Umbilical cord (tissue), 2 donors: ENCODE data around the gene MARK2. TPM values are rescaled to one million over a fixed set of nuclear protein-coding genes. Genes with fewer than 3 reads are reported as not detected.

Source experiments
- DNase-seq: peaks from one replicate; pipeline ENCODE4 v3.0.0-alpha.2; 2015; ENCODE audit warnings: low spot score
- total RNA-seq: library from RNA; depleted of rRNA; stranded (reverse); fragments of >200 nt; gene quantifications from one replicate; pipeline ENCODE4 v1.2.3, GENCODE V29; 2014; ENCODE audit warnings: low replicate concordance; ENCODE audit not compliant: insufficient read depth

The MARK2 gene
- total RNA-seq, 1 donor from 2014 or later: 10.8 TPM

DNA sequence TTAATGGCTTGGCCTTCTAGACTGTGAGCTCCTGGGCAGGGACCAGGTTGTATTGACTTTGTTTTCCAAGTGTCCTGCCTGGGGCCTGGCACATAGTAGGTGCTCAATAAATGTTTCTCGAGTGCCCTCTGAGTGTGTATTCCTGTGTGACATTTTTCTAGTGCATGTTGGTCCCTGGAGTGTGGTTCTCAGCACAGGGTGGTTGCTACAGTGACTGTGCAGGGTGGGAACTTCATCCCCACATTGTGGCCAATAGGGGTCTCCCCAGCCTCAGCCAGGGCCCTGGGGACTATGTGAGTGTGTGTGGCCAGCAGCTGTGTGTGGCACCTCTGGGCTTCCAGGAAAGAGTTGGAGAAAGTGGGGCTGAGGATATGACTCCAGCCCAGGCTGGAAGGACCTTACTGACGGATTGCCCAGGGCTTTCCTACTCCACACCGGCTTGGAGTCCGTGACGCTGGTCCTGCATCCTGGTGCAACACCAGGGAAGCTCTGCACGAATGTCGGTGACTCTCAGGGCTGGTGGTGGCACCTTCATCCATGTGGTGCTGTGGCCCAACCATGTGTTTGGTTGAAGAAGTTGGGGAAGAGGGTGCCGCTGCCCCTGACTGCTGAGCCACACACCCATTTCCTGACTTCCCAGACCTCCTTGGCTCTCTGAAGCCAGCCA, 9.0 kb upstream of the MARK2 start:
- no peak for DNase-seq

DNA sequence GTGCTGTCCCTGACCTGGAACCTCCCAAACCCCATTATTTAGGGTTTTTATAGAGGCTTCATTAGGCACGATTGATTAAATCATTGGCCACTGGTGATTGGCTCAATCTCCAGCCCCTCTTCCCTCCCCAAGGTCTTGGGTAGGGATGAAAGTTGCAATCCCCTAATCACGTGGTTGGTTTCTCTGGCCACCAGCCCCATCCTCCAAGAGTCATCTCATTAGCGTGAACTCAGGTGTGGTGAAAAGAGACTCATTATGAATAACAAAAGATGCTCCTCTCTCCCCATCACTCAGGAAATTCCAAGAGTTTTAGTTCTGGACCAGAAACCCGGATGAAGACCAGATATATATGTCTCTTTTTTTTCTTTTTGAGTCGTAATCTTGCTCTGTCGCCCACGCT, 7.6 kb upstream of the MARK2 start:
- no peak for DNase-seq

GRCh38 chr11:63832336-63832735, 6.6 kb upstream of the MARK2 start:
- DNase-seq: no peak

GRCh38 chr11:63833048-63833447, 5.9 kb upstream of the MARK2 start:
- DNase-seq: no peak

GRCh38 chr11:63834535-63835157, 4.3 kb upstream of the MARK2 start:
- DNase-seq: no peak

DNA sequence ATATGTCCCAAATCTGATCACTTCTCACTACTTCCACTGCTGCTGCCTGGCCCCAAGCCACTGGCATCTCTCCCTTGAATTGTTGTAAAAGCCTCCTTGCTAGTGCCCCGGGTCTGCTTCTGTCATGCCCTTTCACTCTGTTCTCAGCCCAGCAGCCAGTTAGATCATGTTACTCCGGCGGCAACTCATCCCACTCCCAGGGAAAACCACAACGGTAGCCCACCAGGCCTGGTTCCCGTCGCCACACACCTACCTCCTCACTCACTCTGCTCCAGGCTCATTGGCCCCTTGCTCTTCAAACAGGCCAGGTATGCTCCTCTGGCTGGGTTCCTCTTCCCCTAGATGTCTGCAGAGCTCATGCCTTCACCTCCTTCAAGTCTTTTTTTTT, 3.8 kb upstream of the MARK2 start:
- DNase-seq: no peak

- peak; percentile 84 for DNase-seq
Measured at GRCh38 chr11:63837027-63837688, 1.8 kb upstream of the MARK2 start.

DNA sequence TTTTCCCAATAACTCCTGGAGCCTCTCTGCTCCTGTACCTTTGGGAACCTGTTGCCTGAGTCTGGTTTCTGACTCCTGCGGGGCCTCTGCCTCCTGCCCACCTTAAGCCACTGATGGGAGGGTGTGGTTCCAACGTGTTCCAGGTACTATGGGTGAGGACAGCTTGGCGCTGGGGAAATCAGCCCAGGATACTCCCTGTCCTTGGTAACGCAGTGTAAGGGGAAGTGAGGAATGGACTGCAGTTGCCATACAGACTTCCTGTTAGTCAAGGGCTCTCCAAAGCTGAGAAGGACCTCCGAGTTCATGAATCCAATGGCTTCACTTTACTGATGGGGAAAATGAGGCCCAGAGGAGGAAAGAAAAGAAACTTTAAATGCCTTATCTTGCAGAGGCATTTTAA, 1.2 kb upstream of the MARK2 start:
- DNase-seq: no peak

DNA sequence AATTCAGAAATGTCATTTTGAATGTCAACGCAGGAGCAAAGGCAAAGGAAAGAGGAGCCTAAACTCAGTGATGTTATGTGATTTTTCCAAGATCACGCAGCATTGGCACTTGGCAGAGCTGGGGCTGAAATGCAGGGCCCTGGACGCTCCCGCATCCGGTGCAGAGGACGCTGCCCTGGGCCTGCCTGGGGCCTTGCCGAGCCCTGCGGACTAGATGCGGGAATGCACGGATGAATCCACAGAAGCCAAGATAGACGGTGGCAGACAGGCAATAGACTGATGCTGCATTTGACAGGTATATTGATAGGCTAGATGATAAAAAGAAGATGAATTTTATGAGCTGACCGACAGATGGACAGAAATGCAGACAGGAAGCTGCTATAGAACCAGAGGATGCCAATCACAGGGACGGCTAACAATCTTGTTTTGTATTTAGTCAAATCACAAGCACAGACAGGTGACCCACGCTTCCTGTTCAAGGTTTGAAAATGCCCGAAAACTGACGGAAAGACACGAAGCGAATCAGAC, 696 bp upstream of the MARK2 start:
- DNase-seq: no peak

DNA sequence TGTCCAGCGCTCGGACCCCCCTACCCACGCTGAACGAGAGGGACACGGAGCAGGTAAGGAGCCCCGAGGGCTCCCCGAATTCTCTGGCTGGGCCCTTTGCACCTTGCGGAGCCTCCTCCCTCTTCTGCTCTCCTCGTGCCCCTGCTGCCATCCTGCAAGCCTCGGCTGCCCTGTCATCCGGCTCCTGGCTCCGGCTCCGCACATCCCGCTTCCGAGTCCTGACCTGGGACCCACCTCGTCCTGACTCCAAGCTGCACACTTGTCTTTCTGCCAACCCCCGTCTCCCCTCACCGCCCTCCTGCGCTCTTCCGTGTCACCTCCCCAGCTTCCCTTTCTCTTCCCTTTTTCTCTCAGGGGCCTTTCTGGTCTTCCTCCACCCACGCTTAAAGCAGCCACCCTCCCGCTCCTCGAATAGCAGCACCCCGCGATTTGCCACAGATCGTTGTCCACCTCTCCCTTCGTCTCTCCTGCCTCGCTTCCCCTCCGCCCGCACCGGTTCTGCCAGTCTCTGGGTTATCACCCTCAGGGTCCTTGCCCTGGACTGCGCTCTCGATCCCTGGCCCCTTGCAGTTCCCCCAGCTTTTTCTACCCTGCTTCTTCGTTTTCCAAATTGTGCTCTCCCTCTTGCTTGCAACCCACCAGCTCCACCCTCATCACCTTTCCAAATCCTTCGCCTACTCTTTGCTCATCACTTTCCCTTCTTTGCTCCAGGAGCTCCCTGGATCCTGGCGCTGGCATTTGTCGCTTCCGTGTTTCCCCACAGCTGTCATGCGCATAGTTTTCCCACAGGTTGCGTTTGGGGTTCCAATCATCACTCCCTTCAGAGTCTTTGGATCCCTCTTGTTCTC, 822 bp downstream of the MARK2 start:
- peak; percentile 35 for DNase-seq

GRCh38 chr11:63840356-63841060, 1.6 kb downstream of the MARK2 start:
- no peak for DNase-seq

- peak; percentile 54 for DNase-seq
Measured at GRCh38 chr11:63841554-63841953, 2.6 kb downstream of the MARK2 start.

DNA sequence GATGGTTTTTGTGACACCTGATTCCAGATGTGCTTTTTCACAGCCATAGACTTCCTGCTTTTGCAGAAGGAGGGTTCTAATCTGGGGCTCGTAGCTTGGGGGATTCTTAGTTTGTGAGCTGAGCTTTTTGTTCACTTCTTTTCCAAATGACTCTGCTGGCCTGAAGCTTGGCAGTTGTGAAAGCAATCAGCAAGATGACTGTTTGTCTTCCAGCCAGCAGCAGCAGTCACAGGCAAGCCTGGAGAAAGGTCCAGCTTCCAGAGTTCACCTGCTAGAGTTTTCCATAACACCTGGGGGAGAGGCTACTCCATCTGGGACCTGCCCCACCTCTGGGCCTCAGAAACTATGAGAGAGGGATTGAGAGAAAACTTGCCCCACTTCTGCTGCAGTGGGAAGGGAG, 4.1 kb downstream of the MARK2 start:
- no peak for DNase-seq

DNA sequence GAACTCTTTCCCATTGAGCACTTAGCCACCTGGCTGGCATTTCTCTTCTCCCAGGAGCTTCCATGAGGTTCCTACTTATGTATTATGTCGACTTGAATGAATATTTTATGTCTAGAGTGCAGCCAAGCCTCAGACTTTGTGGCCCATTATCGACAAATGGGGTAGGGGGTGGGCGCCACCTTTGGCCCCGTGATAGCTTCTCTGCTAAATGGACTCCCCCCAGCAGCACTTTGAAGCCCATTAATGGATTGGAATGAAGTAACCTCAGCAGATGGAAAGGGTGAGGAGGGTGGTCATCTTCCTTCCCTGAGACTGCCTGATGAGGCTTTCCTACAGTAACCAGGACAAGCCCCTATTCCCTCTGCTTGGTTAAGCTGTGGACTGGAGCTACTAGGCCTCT, 5.9 kb downstream of the MARK2 start:
- DNase-seq: no peak

GRCh38 chr11:63845303-63845702, 6.4 kb downstream of the MARK2 start:
- DNase-seq: peak; percentile 71

GRCh38 chr11:63845911-63846310, 7.0 kb downstream of the MARK2 start:
- DNase-seq: peak; percentile 65

GRCh38 chr11:63846897-63847296, 8.0 kb downstream of the MARK2 start:
- DNase-seq: no peak

GRCh38 chr11:63847363-63847762, 8.5 kb downstream of the MARK2 start:
- peak; percentile 59 for DNase-seq

DNA sequence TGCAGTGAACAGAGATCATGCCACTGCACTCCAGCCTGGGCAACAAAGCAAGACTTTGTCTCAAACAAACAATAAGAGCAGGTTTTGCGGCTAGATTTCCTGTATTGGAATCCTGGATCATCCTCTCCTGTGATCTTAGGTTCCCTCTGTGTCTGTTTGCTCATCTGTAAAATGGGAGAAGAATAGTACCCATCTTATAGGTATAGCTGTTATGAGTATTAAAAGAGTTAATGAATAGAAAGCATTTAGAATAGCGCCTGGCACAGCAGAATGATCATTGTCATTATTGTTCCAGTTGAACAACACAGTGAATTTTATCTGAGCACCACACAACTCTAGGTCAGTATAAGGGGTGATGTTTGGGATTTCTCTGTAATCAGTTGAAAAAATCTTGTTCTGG, 10.8 kb downstream of the MARK2 start:
- no peak for DNase-seq

- no peak for DNase-seq
Measured at GRCh38 chr11:63850920-63851319, 12.0 kb downstream of the MARK2 start.

- no peak for DNase-seq
Measured at GRCh38 chr11:63851364-63851763, 12.5 kb downstream of the MARK2 start.
